PC-9 (cell line): Measurements from ENCODE around the gene ZNF606. TPM values are rescaled to one million over a fixed set of nuclear protein-coding genes. Genes with fewer than 3 reads are reported as not detected.

Source experiments
- BruUV-seq: library from RNA; stranded (reverse); fragments of 400-500 nt; replicated peaks from 2 replicates; lab custom pipeline; 2021; lab: Mats Ljungman, UMichigan
- CTCF ChIA-PET: fragments of 300-600 bp; sonication (Branson Sonifier 250); formaldehyde crosslinking; loops from one replicate; lab custom pipeline; 2022; ENCODE audit warnings: antibody characterized with exemption; lab: Charles Lee
- POLR2A ChIA-PET: fragments of 300-600 bp; sonication (Branson Sonifier 250); formaldehyde crosslinking; loops from one replicate; lab custom pipeline; 2022; ENCODE audit warnings: antibody characterized with exemption; ENCODE audit not compliant: unreplicated experiment; lab: Charles Lee
- DNase-seq, 2 experiments: peaks; one replicate each; pipeline versions ENCODE4 v3.0.0 to v3.0.0-alpha.2; 2015 to 2022; ENCODE audit warnings: mixed read lengths in 1 of 2
- H2AFZ ChIP-seq: fragments of 200-600 bp; sonication (generic); 2 replicates; pipeline ENCODE4 v1.8.1; 2017; ENCODE audit warnings: antibody characterized with exemption
- H3F3A ChIP-seq: fragments of 200-600 bp; sonication (generic); 2 replicates; pipeline ENCODE4 v1.8.1; 2017; ENCODE audit warnings: antibody characterized with exemption, mild to moderate bottlenecking, low read depth; ENCODE audit not compliant: insufficient read depth
- H3K27ac ChIP-seq: fragments of 200-600 bp; sonication (generic); 2 replicates; pipeline ENCODE4 v1.6.1; 2016; ENCODE audit warnings: mixed run types
- H3K27me3 ChIP-seq: fragments of 200-600 bp; sonication (generic); 2 replicates; pipeline ENCODE4 v1.6.1; 2016; ENCODE audit warnings: low read depth, mixed run types; ENCODE audit not compliant: insufficient read depth
- H3K36me3 ChIP-seq: fragments of 200-600 bp; sonication (generic); 2 replicates; pipeline ENCODE4 v1.6.1; 2016; ENCODE audit warnings: low read depth, mixed run types
- H3K4me1 ChIP-seq: fragments of 200-600 bp; sonication (generic); replicated peaks from 2 replicates; pipeline ENCODE4 v1.6.1; 2016; ENCODE audit warnings: mixed run types; ENCODE audit not compliant: insufficient read depth
- H3K4me2 ChIP-seq: fragments of 200-600 bp; sonication (generic); 2 replicates; pipeline ENCODE4 v1.6.1; 2017; ENCODE audit warnings: mixed run types
- H3K4me3 ChIP-seq: fragments of 200-600 bp; sonication (generic); 2 replicates; pipeline ENCODE4 v1.6.1; 2016; ENCODE audit warnings: mixed run types
- H3K79me2 ChIP-seq: fragments of 200-600 bp; sonication (generic); 2 replicates; pipeline ENCODE4 v1.6.1; 2017; ENCODE audit warnings: low read depth, mixed run types
- H3K9me2 ChIP-seq: fragments of 200-600 bp; sonication (generic); 2 replicates; pipeline ENCODE4 v1.8.1; 2017; ENCODE audit warnings: mild to moderate bottlenecking; ENCODE audit not compliant: insufficient read depth
- H3K9me3 ChIP-seq: fragments of 200-600 bp; sonication (generic); 2 replicates; pipeline ENCODE4 v1.8.1; 2016; ENCODE audit warnings: low read depth; ENCODE audit not compliant: insufficient read depth
- H4K20me1 ChIP-seq: fragments of 200-600 bp; sonication (generic); 2 replicates; pipeline ENCODE4 v1.8.1; 2017; ENCODE audit not compliant: insufficient read depth
- CTCF ChIP-seq: fragments of 200-600 bp; sonication (generic); conservative IDR thresholded peaks from 2 replicates; pipeline ENCODE4 v1.6.1; 2017; ENCODE audit warnings: mixed run types, antibody characterized with exemption, mild to moderate bottlenecking, moderate library complexity
- EZH2 ChIP-seq: fragments of 200-600 bp; sonication (generic); IDR thresholded peaks from 2 replicates; pipeline ENCODE4 v1.8.0; 2017; ENCODE audit warnings: antibody characterized with exemption, low read depth
- intact Hi-C: fragments of 100-400 bp; cut with micrococcal nuclease; formaldehyde crosslinking; loops from one replicate; pipeline ENCODE4 v1.10.0; 2022; ENCODE audit not compliant: unreplicated experiment
- total RNA-seq: library from RNA; stranded (reverse); gene quantifications from 2 replicates; pipeline ENCODE4 v1.2.3, GENCODE V29; 2021

Gene ZNF606
- total RNA-seq, 1 experiment from 2014 or later = 16.3 TPM

GRCh38 chr19:58003174-58003828 is 681 bp upstream of the ZNF606 start:
- H3F3A ChIP-seq = peaks cover 4% of the 10 kb centered on the region; the same call in 1 of the 2 replicates

GRCh38 chr19:58001895-58002369 is 688 bp downstream of the ZNF606 start:
- TF ChIP-seq EZH2 (no peak), CTCF (no peak)
- Histone ChIP-seq H3K4me2 (peak overlapping the region; percentile 87), H3K4me3 (peak overlapping the region; percentile 96), H3K79me2 (peaks cover 13% of the 10 kb centered on the region), H3K4me1 (0 out of 2 replicates have a peak, but pooled peaks cover 10% of the 10 kb centered on the region), H3K9me2 (no peaks in the 10 kb centered on the region), H3K9me3 (peaks cover 50% of the 10 kb centered on the region), H2AFZ (peak overlapping the region; percentile 100), H3K27ac (no peak overlapping the region), H3K27me3 (no peaks in the 10 kb centered on the region), H3K36me3 (peaks cover 50% of the 10 kb centered on the region), H3F3A (peaks cover 4% of the 10 kb centered on the region; the same call in 1 of the 2 replicates), H4K20me1 (no peaks in the 10 kb centered on the region)
- DNase-seq = no peak
- POLR2A ChIA-PET = no interaction called here
- intact Hi-C loops = loop anchor here (1.0 kb wide), 2 partner anchors 55 to 181 kb away; partner anchors contain the start of genes ZNF256 and ZNF274
- BruUV-seq = no TSS peak
- CTCF ChIA-PET = interaction anchor here (0.6 to 0.8 kb wide), 4 partner anchors 15 to 517 kb away, joined by 3 to 4 read pairs (median 3); partner anchors contain the start of gene ZNF417

More at GRCh38 chr19:58003174-58003828, 681 bp upstream of the ZNF606 start:
- Histone ChIP-seq H3K4me1 (0 out of 2 replicates have a peak, but pooled peaks cover 10% of the 10 kb centered on the region), H3K79me2 (peaks cover 13% of the 10 kb centered on the region), H4K20me1 (no peaks in the 10 kb centered on the region), H3K36me3 (peaks cover 39% of the 10 kb centered on the region), H2AFZ (peak overlapping the region; percentile 100), H3K9me3 (peaks cover 42% of the 10 kb centered on the region), H3K27ac (no peak overlapping the region), H3K27me3 (no peaks in the 10 kb centered on the region), H3K4me3 (peak overlapping the region; percentile 96), H3K4me2 (peak overlapping the region; percentile 87), H3K9me2 (no peaks in the 10 kb centered on the region)
- intact Hi-C loops = no loop called here
- CTCF ChIA-PET = no interaction called here
- POLR2A ChIA-PET = interaction anchor here (0.7 kb wide), 1 partner anchor 259 kb away, joined by 3 read pairs; no protein-coding TSS in a partner anchor
- TF ChIP-seq CTCF = no peak
- TSS peak; percentile 59 for BruUV-seq
- no peak for DNase-seq

- ChIA-PET POLR2A (no interaction called here), CTCF (no interaction called here)
- H3K27ac ChIP-seq = no peak overlapping the region
- no peak for DNase-seq
- 0 out of 2 replicates have a peak overlapping the region, but pooled peaks have one; percentile 96 for H3K4me3 ChIP-seq
- H3K36me3 ChIP-seq = peaks cover 55% of the 10 kb centered on the region
- no peak overlapping the region for H3K4me2 ChIP-seq
- H4K20me1 ChIP-seq = no peaks in the 10 kb centered on the region
- H3K27me3 ChIP-seq = no peaks in the 10 kb centered on the region
- no peaks in the 10 kb centered on the region for H3K9me2 ChIP-seq
- peaks cover 54% of the 10 kb centered on the region for H3K9me3 ChIP-seq
- 0 out of 2 replicates have a peak, but pooled peaks cover 10% of the 10 kb centered on the region for H3K4me1 ChIP-seq
- intact Hi-C loops = no loop called here
- H3F3A ChIP-seq = peaks cover 4% of the 10 kb centered on the region; the same call in 1 of the 2 replicates
- TF ChIP-seq CTCF (no peak), EZH2 (no peak)
- no TSS peak for BruUV-seq
- no peak overlapping the region for H2AFZ ChIP-seq
- H3K79me2 ChIP-seq = peaks cover 13% of the 10 kb centered on the region
Measured at GRCh38 chr19:58000677-58001076, 1.9 kb downstream of the ZNF606 start.
